Bronchial epithelial cell (primary cell): ENCODE measurements around the gene CTSD. TPM values are rescaled to one million over a fixed set of nuclear protein-coding genes. Genes with fewer than 3 reads are reported as not detected.

ENCODE experiments used
- DNase-seq: peaks from one replicate; pipeline ENCODE4 v3.0.0-alpha.2; 2010; ENCODE audit warnings: low read depth
- FAIRE-seq: peaks from 2 replicates; lab custom pipeline; 2011; peaks lifted over from hg19 to GRCh38; lab: Jason Lieb, UNC
- H3K27me3 ChIP-seq: 2 replicates; pipeline ENCODE4 v1.5.1; 2011; ENCODE audit warnings: low read length; ENCODE audit not compliant: control insufficient read depth, insufficient read depth
- H3K36me3 ChIP-seq: 2 replicates; pipeline ENCODE4 v1.5.1; 2011; ENCODE audit warnings: low read length; ENCODE audit not compliant: control insufficient read depth, insufficient read depth
- H3K4me3 ChIP-seq: 2 replicates; pipeline ENCODE4 v1.5.1; 2011; ENCODE audit warnings: mild to moderate bottlenecking, low read depth, low read length, control low read depth
- CTCF ChIP-seq: IDR thresholded peaks from 2 replicates; pipeline ENCODE4 v1.5.1; 2011; ENCODE audit warnings: mild to moderate bottlenecking, moderate library complexity, low read length, control low read depth, inconsistent platforms; ENCODE audit not compliant: insufficient read depth, severe bottlenecking
- total RNA-seq: library from RNA; depleted of rRNA; stranded (reverse); fragments of >200 nt; gene quantifications from 2 replicates; pipeline ENCODE4 v1.2.1, GENCODE V29; 2014

Gene CTSD
- total RNA-seq, 1 donor from 2014 or later, result 214 TPM

GRCh38 chr11:1783725-1784529, 20.2 kb upstream of the CTSD start:
- FAIRE-seq, result no peak

DNA sequence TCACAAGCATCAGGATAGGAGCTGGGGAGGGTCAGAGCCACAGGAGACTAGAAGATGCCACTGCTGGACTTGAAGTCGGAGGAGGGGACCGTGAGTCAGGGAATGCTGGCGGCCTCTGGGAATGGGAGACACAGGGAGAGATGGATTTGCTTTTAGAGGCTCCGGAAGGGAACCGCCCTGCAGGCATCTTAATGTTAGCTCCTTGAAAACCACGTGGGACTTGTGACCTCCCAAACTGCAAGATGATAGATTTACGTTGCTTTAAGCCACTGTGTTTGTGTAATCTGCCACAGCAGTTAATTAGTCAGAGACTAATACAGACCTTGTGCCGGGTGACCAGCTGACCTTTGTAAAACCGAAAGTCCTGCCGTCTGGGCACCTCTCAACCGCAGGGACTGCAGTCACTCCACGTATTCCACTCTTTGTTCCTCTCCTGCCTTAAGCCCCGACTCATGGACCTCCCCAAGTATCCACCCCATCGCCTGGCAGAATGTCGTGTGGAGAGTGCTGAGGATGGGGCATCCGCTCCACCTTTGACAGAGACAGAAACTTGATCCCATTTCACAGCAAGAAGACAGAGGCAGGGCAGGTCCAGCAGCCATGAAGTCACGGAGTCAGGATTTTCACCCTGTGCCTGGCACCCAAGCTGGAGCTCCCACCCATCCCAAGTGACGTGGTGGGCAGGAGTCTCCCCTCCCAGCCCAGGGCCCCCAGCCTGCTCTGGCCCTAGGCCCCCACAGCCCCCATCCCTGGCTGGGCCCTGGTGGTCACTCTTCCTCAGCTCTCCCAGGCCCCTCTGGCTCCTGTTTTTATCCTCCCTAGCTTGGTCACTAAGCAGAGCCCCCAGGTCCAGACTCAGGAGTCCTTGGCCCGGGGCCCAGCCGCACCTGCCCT, 19.4 kb upstream of the CTSD start:
- TF ChIP-seq CTCF, result no peak
- Histone ChIP-seq H3K4me3 (no peak overlapping the region), H3K27me3 (peaks cover 2% of the 10 kb centered on the region), H3K36me3 (no peaks in the 10 kb centered on the region)
- FAIRE-seq (peak; percentile 18), DNase-seq (no peak)

More at GRCh38 chr11:1783725-1784529, 20.2 kb upstream of the CTSD start:
- Histone ChIP-seq H3K27me3 (peaks cover 2% of the 10 kb centered on the region), H3K36me3 (no peaks in the 10 kb centered on the region), H3K4me3 (no peak overlapping the region)
- no peak for TF ChIP-seq CTCF
- DNase-seq, result no peak

DNA sequence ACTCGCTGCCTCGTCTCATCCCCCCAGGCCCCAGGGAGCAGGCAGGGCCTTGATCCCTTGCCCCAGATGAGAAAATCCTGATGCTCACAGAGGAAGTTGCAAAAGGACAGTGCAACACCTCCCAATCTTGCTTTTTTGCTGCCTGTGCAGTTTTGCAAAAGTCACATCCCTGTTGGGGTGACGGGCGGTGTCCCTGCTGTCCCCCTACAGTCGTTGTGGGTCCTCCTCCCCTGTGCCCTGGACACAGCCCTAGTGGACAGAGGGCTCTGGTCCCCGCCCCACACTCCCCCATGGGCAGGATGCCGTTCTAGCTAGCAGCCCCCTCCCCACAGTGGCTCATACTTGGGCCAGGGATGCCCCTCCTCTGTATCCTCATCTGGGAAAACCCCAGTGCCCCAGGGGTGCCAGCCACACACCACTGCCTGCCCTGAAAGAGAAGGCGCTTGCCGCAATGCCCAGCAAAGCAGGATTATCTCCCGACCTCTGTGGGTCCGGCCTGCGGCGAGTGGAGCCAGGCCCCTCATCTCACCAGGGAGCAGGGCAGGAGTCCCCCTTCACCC, 18.4 kb upstream of the CTSD start:
- H3K27me3 ChIP-seq, result peaks cover 2% of the 10 kb centered on the region
- DNase-seq, result no peak
- FAIRE-seq, result no peak
- TF ChIP-seq CTCF, result no peak
- no peaks in the 10 kb centered on the region for H3K36me3 ChIP-seq
- H3K4me3 ChIP-seq, result no peak overlapping the region

- TF ChIP-seq CTCF, result no peak
- DNase-seq (no peak), FAIRE-seq (no peak)
- Histone ChIP-seq H3K36me3 (no peaks in the 10 kb centered on the region), H3K4me3 (no peak overlapping the region), H3K27me3 (peaks cover 2% of the 10 kb centered on the region)
Measured at GRCh38 chr11:1781593-1781975, 17.9 kb upstream of the CTSD start.

- Histone ChIP-seq H3K36me3 (no peaks in the 10 kb centered on the region), H3K4me3 (no peak overlapping the region), H3K27me3 (peaks cover 2% of the 10 kb centered on the region)
- no peak for DNase-seq
- no peak for FAIRE-seq
- TF ChIP-seq CTCF, result no peak
Measured at GRCh38 chr11:1780700-1781592, 17.2 kb upstream of the CTSD start.
